Measurements from ENCODE around the gene C1orf21. TPM values are rescaled to one million over a fixed set of nuclear protein-coding genes. Genes with fewer than 3 reads are reported as not detected.

Gene C1orf21
- total RNA-seq, 2 donors from 2014 or later: 10.4 to 15.2 TPM

DNA sequence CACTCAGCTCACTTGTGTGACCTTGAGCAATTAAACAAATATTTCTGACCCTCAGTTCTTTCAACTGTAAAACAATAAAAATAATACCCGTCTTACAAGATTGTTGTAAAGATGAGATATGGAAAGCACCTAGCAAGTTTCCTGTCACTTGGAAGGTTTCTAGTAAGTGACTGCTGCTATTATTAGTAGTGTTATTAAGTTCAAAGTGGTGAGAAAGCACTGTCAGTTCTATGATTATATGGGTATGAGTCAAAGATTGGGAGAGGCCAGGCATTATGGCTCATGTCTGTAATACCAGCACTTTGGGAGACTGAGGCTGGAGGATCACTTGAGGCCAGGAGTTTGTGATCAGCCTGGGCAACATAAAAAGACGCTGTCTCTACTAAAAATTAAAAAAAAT lies 145.4 kb downstream of the C1orf21 start:
- TF ChIP-seq, protein P1, sequence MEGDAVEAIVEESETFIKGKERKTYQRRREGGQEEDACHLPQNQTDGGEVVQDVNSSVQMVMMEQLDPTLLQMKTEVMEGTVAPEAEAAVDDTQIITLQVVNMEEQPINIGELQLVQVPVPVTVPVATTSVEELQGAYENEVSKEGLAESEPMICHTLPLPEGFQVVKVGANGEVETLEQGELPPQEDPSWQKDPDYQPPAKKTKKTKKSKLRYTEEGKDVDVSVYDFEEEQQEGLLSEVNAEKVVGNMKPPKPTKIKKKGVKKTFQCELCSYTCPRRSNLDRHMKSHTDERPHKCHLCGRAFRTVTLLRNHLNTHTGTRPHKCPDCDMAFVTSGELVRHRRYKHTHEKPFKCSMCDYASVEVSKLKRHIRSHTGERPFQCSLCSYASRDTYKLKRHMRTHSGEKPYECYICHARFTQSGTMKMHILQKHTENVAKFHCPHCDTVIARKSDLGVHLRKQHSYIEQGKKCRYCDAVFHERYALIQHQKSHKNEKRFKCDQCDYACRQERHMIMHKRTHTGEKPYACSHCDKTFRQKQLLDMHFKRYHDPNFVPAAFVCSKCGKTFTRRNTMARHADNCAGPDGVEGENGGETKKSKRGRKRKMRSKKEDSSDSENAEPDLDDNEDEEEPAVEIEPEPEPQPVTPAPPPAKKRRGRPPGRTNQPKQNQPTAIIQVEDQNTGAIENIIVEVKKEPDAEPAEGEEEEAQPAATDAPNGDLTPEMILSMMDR (IDR thresholded peaks at IDR 0.05): no peak
- peaks cover 4 to 7% of the 10 kb centered on the region in 2 donors for H3K4me1 ChIP-seq (ENCODE audit: control insufficient read depth in 1 of 2, low read depth in 2 of 2)
- H3K36me3 ChIP-seq: no peaks in the 10 kb centered on the region
- no peaks in the 10 kb centered on the region for H3K9me3 ChIP-seq
- no peak for DNase-seq (ENCODE audit: low spot score)
- no peak for ATAC-seq (ENCODE audit: insufficient number of reproducible peaks, low FRiP score, low read depth)
- no peaks in the 10 kb centered on the region for H3K27me3 ChIP-seq (replicated peaks; ENCODE audit: insufficient read depth)
- H3K27ac ChIP-seq: no peak overlapping the region
- no peak overlapping the region for H3K4me3 ChIP-seq

DNA sequence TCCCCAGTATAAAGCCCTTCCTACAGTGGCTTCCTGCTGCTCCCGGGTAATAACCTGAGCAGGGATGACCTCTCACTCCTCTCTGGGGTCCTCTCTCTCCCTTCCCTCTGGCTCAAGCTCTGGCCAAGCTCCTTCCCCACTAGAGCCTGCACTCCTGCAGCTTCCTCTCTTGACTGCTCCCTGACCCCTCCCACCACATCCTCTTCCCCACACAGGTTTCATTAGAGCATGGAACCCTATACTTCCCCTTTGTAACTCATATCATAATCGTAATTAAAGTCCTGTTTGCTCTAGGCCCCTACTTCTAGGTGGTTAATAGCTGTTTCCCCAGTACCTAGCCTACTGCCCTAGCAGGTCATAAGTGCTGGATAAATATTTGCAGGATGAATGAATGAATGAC lies 146.2 kb downstream of the C1orf21 start:
- no peak overlapping the region for H3K4me3 ChIP-seq
- no peak for ATAC-seq (ENCODE audit: insufficient number of reproducible peaks, low FRiP score, low read depth)
- TF ChIP-seq, protein P1 (IDR thresholded peaks at IDR 0.05): no peak
- no peak for DNase-seq (ENCODE audit: low spot score)
- peaks cover 4 to 7% of the 10 kb centered on the region in 2 donors for H3K4me1 ChIP-seq (ENCODE audit: control insufficient read depth in 1 of 2, low read depth in 2 of 2)
- H3K36me3 ChIP-seq: no peaks in the 10 kb centered on the region
- no peak overlapping the region for H3K27ac ChIP-seq
- H3K9me3 ChIP-seq: no peaks in the 10 kb centered on the region
- H3K27me3 ChIP-seq (replicated peaks; ENCODE audit: insufficient read depth): no peaks in the 10 kb centered on the region

DNA sequence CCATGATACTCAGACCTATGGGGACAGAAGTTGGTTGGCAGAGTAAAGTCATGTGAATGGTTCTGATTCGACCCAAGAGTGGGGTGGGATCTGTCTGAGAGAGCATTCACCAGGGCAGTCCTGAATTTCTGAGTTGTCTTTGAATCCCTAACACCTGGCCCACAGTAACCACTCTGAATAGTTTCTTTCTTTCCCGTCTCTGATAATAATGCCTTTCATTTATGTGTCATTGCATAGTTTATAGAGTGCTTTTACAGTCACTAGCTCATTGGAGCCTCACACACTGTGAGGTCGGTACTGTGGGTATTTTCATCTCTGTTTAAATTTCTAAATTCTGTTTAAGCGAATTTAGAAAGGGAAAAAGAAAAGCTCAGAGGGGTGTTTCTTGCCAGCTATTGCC lies 147.1 kb downstream of the C1orf21 start:
- H3K36me3 ChIP-seq: no peaks in the 10 kb centered on the region
- H3K4me1 ChIP-seq (ENCODE audit: control insufficient read depth in 1 of 2, low read depth in 2 of 2): peaks cover 4 to 7% of the 10 kb centered on the region in 2 donors
- ATAC-seq (ENCODE audit: insufficient number of reproducible peaks, low FRiP score, low read depth) (no peak), DNase-seq (ENCODE audit: low spot score) (no peak)
- H3K27me3 ChIP-seq (replicated peaks; ENCODE audit: insufficient read depth): no peaks in the 10 kb centered on the region
- no peak overlapping the region for H3K4me3 ChIP-seq
- peak overlapping the region in 1 of 2 donors; percentile 24 for H3K27ac ChIP-seq
- peaks cover 4% of the 10 kb centered on the region for H3K9me3 ChIP-seq
- TF ChIP-seq, protein P1 (IDR thresholded peaks at IDR 0.05): no peak

DNA sequence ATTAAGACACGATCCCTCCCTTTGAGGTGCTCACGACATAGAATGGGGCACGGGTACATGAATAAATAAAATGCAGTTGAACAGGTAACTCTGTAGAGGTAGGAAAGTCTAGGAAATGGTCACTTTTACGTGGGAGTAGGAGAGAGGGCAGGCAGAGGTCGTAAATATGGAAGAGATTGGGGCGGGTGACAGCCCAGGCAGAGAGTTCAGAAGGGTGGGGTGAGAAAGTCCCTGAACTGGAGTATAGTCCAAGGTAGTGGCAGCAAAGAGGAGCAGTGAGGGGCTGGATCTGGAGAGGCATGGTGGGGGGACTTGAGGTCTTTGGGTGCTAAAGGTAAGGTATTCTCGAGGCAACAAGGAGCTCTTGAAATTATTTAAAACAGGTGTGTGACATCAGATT lies 147.9 kb downstream of the C1orf21 start:
- Histone ChIP-seq H3K27ac (peak overlapping the region in 1 of 2 donors; percentile 24), H3K4me3 (no peak overlapping the region), H3K27me3 (replicated peaks; ENCODE audit: insufficient read depth) (no peaks in the 10 kb centered on the region), H3K36me3 (no peaks in the 10 kb centered on the region), H3K4me1 (ENCODE audit: control insufficient read depth in 1 of 2, low read depth in 2 of 2) (peaks cover 4 to 7% of the 10 kb centered on the region in 2 donors), H3K9me3 (peaks cover 4% of the 10 kb centered on the region)
- ATAC-seq (ENCODE audit: insufficient number of reproducible peaks, low FRiP score, low read depth) (no peak), DNase-seq (ENCODE audit: low spot score) (no peak)
- TF ChIP-seq, protein P1 (IDR thresholded peaks at IDR 0.05): no peak

DNA sequence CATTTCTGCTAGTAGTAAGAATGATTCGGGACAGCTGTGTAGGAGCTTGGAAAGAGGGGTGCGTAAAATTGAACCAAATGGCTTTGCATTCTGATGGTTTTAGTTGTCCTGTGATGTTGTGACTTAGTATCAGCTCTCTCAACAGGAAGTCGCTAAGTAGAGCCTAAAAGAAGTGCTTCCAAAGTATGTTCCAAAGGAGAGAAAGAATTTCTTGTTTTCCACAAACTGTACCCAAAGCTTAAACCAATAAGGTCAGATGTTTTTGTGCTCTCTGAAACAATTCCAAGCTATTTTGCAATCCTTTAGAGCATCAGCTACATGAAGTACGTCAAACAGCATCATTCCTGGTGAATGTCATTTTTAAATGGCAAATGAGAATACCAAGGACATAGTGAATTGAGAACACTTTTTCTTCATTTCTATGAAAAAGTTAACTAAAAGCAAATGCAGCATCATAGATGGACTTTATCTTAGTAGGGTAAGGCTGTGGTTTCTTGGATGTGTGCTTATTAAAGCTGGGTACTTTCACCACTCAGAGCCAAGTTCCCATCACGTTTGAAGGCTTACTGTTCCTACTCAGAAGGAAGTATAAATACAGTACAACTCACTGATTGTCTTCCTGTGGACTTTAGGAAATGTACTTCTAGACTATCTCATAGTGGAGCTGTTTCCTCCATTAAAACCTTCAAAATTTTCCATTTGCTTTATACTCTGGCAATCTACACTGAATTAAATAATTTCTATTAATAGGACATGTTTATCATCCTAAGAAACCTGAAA lies 148.6 kb downstream of the C1orf21 start:
- TF ChIP-seq, protein P1 (IDR thresholded peaks at IDR 0.05): no peak

More for the DNA sequence above, 148.6 kb downstream of the C1orf21 start:
- H3K27me3 ChIP-seq (replicated peaks; ENCODE audit: insufficient read depth): no peaks in the 10 kb centered on the region
- peaks cover 4 to 7% of the 10 kb centered on the region in 2 donors for H3K4me1 ChIP-seq (ENCODE audit: control insufficient read depth in 1 of 2, low read depth in 2 of 2)
- peaks cover 4% of the 10 kb centered on the region for H3K9me3 ChIP-seq
- DNase-seq (ENCODE audit: low spot score) (no peak), ATAC-seq (ENCODE audit: insufficient number of reproducible peaks, low FRiP score, low read depth) (no peak)
- peak overlapping the region in 1 of 2 donors; percentile 10 for H3K27ac ChIP-seq
- no peaks in the 10 kb centered on the region for H3K36me3 ChIP-seq
- H3K4me3 ChIP-seq: no peak overlapping the region
